ENCODE results near the gene MLEC.
"Not testable (repeated sequence)": the region's sequence is repeated elsewhere in the genome, so short reads cannot be mapped to it uniquely, and the experiment has no call there.

The MLEC gene

DNA sequence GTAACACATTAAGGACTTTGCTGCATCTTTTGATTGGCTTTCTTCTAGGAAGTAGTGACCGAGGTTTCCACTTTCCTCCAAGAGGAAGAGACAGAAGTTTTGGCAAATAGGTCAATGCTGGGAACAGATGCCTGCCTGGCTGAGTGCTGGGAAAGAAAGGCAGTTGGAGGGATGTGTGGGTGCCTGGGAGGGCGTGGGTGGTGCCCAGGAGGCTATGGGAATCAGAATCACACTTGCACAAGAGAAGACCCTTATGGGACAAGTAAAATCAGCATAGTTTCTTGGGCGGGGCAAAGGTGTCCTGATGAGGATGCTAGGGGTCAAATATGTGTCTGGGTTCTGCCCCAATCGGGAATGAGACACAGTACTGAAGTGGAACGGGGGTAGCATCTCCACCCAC lies 37.8 kb downstream of the MLEC start:
- no peak for DNase-seq

DNA sequence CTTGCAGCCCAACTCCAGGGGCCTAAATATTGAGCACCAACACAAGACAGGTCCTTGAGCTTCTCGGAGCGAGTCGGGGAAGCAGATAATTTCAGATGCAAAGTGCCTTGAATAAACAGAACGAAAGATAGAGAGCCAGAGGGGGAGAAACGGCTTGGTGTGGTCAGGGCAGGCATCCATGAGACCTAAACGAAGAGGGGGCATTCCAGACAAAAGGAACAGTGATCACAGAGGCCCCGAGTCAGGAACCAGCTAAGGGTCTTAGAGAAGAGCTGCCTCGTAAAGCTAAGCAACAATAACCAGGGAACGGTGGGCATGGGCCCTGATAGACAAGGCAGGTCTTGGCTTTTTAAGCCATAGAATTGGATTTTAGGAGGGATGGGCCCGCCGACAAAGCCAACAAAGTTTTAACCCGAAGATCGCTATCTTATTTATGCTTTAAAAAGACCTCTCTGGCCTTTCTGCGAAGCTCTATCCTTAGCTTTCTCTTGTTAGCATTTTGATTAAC lies 38.3 kb downstream of the MLEC start:
- no peak for DNase-seq

DNA sequence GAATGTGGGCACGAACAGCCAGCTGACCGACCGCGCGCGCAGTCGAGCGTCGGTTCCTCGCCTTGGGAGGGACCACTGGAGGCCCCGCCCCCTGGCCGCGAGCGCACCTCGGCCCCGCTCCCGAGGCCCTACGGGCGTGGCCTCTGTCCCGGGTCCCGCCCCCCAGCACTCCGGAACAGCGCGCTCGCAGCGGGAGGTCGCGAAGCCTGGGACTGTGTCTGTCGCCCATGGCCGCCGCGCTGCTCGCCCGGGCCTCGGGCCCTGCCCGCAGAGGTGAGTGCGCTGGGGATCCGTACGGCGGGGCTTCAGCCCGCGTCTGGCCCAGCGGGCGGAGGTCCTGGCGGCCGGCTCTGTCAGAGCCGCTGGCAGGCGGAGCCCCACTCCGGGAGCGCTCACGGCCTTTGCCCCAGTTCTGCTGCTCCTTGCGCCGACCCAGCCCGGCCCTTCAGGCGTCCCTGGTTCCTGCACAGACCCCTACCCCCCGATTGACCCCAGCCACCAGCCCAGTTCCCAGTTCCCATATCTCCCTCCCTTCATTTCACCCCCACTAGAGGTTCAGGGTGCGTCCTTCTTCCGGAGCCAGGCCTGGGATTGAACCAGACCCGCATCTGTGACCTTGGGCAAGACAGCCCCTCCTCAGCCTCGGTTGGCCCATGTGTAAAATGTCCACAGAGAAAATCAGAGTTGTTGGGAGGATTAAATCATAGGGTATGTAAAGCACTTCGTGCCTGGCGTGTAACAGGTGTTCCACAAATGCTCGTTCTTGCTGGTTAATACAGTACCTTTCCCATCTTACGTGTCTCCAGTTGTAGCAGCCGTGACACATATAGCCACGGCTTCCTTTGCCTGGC lies 38.9 kb downstream of the MLEC start, which contains the start of gene ACADS:
TSS of gene ACADS (plus strand) at position 168 of the 851 bp plus-strand sequence. CDS start at position 228, 60 bp downstream.
- peak; percentile 96 for DNase-seq

DNA sequence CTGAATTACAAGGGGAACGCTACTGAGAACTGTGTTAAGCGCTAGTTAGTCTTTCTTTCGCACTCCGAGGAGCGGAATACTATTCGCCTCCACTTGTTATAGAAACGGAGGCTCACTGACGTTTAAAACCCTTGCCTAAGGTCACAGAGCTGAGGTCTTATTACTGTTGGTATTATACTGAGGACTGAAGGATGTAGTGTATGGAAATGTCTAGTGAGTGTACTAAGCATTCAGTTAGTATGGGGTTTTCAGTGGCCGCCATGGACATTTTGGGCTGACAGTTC lies 39.5 kb downstream of the MLEC start:
- no peak for DNase-seq

DNA sequence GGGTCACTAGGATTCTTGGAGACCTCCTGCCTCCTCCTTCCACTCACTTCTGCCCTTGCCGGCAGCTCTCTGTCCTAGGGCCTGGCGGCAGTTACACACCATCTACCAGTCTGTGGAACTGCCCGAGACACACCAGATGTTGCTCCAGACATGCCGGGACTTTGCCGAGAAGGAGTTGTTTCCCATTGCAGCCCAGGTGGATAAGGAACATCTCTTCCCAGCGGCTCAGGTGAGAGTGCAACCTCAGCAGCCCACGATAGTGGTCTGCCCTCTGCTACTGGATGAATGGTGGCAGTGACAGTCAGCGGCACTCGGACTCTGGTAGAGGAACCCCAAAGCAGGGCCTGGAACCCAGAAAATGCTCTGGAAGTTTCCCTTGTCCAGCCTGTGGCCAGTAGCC lies 40.0 kb downstream of the MLEC start:
- no peak for DNase-seq

DNA sequence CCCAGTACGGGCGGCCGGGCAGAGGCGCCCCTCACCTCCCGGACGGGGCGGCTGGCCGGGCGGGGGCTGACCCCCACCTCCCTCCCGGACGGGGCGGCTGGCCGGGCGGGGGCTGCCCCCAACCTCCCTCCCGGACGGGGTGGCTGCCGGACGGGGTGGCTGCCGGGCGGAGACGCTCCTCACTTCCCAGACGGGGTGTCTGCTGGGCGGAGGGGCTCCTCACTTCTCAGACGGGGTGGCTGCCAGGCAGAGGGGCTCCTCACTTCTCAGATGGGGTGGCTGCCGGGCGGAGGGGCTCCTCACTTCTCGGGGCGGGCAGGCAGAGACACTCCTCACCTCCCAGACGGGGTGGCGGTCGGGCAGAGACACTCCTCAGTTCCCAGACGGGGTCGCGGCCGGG lies 45.2 kb downstream of the MLEC start:
- DNase-seq = not testable (repeated sequence)

DNA sequence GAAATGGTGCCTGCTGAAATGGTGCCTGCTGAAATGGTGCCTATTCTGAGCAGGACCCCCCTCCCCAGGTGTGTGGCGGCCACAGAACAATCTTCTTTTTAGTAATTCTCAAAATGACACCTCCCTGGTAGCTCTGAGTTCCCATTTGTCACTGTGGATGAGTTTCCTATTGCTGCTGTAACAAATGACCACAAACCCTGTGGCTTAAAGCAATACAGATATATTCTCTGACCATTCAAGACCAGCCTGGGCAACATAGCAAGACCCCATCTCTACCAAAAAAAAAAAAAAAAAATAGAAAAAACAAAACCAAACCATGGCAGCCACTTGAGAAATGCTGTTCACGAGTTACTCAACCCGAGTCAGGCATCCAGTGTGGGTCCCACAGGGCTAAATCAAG lies 46.6 kb downstream of the MLEC start:
- no peak for DNase-seq

DNA sequence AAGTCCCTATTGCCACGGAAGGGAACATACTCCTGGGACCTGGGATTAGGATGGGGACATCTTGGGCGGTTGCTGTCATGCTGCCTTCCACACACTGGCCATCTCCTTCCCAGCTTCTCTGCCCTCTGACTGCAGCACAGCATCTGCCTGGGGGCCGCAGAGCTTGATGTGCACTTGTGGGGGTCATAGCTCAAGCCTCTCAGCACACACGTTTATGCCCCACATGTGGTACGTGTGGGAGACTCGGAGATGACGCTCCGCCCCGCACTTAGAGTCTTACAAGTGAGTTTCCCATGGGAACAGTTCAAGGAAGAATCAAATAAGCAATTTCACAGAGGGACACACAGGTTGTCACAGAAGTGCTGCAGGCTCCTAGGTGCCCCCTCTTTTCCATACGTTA lies 47.3 kb downstream of the MLEC start:
- no peak for DNase-seq

DNA sequence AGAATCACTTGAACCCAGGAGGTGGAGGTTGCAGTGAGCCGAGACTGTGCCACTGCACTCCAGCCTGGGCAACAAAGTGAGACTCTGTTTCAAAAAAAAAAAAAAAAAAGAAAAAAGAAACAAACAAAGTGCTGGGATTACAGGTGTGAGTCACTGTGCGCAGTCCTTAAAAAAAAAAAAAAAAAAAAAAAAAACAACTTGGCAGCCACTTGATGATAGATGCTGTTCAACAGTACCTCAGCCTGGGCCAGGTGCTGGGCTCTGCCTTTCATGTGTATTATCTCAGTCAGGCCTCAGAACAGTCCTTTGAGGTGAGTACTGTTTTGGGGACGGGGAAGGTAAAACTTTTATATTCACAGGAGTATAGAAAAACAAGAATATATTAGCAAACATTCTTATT lies 48.2 kb downstream of the MLEC start:
- DNase-seq = no peak

DNA sequence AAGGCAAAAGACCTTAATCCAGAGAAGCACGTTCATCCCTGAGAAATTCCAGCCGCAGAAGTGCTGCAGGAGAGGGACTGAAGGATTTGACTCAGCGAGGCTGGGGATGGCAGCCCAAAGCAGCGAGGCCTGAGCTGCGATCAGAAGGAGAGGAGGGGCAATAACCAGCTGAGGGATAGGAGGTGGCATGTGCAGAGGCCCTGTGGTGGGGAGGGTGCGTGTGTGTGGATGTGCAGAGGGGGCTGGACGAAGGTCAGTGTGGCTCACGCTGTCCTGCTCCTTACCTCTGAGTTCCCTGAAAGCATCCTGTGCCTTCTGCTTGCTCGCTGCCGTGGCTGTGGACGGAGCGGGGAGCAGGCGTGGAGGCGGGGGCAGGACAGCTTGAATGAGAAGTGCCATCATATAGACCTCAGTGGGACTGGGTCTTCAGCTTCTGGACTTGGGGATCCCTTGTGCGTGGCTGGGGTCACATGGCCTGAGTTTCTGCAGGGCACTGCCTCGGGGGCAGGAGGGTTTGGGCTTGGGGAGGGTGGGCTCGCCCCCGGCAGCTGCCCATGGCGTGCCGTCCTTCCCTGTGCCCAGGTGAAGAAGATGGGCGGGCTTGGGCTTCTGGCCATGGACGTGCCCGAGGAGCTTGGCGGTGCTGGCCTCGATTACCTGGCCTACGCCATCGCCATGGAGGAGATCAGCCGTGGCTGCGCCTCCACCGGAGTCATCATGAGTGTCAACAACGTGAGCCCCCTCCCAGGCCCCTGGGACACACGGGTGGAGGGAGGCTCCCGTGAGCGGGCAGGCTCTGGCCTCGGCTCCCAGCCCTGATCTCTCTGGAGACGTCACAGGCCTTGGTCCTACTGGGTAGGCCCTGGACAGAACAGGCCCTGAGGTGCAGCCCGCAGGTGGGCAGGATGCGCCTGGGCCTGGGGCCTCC lies 49.7 kb downstream of the MLEC start:
- no peak for DNase-seq

DNA sequence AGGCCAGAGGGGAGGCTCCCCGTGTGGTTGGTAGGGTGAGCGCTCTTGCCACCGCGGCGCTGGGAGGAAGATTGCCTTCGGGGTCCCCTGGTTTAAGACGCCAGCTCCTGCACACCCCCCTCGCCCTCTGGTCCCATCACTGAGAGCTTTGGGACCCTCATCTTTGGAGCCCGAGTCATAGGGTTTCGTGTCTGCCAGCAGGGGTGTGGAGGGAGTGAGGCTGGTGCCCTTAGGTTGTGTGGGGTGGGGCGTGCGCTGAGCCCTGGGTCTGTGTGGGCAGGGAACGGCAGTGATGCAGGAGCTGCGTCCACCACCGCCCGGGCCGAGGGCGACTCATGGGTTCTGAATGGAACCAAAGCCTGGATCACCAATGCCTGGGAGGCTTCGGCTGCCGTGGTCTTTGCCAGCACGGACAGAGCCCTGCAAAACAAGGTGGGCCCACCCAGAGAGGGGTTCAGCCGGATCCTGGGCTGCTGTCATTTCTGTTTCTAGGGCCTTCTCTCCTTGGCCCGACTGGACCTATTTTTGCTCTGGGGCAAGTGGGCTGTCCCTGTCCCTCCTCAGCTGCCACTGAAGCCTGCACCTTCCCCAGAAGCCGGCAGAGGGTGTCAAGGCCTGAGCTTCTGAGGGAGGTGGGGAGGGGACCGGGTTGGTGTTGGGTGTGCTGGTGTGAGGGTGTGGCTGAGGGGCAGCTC lies 50.8 kb downstream of the MLEC start:
- no peak for DNase-seq

DNA sequence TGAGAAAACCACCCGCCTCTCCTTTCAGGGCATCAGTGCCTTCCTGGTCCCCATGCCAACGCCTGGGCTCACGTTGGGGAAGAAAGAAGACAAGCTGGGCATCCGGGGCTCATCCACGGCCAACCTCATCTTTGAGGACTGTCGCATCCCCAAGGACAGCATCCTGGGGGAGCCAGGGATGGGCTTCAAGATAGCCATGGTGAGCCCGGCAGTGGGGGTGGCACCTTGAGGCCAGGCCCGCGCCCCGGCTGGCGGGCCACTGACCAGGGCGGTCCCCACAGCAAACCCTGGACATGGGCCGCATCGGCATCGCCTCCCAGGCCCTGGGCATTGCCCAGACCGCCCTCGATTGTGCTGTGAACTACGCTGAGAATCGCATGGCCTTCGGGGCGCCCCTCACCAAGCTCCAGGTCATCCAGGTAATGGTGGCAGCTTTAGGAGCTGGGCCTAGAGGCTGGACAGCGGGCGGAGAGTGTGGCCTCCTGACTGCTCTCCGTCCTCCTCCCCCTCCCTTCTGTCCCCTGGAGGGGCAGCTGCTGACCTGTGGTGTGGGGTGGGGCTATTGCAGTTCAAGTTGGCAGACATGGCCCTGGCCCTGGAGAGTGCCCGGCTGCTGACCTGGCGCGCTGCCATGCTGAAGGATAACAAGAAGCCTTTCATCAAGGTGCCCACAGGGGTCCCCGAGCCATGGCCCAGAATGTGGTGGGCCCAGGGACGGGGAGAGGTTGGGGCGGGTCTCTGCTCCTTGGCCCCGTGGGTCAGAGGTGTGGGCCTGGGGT lies 51.5 kb downstream of the MLEC start:
- no peak for DNase-seq

DNA sequence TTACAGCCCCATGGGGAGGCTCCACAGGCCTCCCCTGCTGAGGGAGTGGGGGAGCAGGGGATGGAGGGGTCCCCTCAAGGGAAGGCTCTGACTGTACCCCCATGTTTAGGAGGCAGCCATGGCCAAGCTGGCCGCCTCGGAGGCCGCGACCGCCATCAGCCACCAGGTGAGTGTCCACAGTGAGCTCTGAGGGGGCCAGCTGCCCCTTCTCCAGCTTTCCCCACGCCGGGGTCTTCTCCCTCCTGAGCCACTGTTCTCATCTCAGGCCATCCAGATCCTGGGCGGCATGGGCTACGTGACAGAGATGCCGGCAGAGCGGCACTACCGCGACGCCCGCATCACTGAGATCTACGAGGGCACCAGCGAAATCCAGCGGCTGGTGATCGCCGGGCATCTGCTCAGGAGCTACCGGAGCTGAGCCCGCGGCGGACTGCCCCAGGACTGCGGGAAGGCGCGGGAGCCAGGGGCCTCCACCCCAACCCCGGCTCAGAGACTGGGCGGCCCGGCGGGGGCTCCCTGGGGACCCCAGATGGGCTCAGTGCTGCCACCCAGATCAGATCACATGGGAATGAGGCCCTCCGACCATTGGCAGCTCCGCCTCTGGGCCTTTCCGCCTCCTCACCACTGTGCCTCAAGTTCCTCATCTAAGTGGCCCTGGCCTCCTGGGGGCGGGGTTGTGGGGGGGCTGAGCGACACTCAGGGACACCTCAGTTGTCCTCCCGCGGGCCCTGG lies 52.2 kb downstream of the MLEC start:
- no peak for DNase-seq

DNA sequence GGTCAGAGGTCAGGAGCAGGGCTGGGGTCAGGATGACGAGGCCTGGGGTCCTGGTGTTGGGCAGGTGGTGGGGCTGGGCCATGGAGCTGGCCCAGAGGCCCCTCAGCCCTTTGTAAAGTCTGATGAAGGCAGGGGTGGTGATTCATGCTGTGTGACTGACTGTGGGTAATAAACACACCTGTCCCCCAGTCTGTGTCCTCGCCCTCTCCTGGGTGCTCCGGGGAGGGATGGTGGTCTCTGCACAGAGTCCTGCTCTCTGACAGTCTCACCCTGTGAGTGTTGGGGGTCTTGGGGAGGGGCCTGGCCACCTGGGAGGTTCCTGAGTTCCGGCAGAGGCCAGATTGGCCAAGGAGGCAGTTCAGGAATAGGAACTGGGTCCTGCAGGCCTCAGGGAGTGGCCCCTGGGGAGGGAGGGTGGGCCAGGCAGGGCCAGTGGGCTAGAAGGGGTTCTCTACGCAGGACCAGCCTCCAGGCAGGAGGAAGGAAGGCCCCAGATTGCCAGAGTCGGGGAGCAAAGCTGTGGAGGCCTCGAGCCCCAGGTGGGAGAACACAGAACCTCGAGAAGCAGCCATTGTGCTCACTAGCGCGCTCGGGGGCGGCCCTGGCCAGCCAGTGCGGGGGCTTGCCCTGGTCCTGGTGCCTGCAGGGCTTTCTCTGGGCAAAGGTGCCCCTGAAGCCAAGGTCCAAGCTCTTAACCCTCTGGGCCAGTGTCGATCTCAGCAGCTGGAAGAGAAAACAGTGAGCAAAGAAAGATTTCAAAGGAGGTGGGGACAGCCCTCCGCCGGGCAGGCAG lies 53.1 kb downstream of the MLEC start:
- no peak for DNase-seq

DNA sequence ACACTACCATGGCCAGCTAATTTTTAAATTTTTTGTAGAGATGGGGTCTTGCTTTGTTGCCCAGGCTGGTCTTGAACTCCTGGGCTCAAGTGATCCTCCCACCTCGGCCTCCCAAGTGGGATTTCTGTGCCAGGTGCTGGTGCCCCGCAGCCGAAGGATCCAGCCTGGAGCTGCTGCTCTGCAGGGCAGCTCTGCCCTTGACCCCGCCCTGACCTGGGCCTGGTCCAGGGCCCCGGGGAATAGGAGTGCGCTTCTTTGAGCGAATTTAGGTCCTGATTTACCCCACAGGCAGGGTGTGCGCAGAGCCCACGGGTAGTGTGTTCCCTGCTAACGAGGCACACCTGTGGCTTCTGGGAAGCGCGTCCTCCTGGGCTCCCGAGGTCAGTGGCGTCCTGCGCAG lies 53.9 kb downstream of the MLEC start:
- no peak for DNase-seq

DNA sequence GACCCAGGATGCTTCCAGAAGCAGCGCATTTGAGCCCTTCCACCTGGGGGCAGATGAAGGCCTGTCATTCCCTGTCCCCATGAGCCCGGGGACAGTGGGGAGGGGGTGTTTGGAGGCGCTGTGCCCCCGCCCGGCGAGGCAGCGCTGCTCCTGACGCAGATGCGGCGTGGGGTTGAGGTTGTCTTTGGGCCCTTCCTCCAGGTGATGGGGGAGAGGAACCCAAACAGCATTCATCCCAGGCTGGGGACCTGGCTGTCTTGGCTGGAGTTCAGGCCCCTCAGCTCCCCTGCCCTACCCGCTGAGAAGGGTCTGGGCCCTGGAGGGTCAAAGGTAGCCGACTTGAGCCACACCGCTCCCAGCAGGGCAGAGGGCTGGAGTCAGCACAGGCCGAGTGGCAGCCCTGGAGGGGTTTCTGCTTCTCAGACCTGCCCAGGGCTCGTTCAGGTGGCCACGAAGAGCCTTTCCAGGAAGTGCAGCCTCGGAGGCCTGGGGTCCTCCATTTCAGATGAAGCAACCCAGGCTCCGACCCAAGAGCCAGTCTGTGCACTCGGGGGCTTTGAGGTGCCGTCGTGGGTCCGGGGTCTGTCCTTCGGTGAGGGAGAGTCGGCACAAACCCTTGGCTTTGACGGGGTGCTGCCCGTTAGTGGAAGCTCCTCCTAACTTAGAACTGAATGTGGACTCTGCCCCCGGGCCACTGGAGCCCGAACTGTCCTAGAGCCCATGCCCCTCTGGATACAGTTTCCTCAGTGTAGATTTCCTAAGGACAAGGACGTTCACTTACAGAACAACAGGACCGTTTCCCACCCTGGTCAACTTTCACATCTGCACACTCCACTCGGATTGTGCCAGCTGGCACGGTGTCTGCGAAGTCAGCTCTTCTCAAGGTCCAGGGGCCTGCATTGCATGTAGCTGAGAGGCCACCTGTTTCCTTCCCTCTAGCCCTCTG lies 54.8 kb downstream of the MLEC start:
- no peak for DNase-seq

DNA sequence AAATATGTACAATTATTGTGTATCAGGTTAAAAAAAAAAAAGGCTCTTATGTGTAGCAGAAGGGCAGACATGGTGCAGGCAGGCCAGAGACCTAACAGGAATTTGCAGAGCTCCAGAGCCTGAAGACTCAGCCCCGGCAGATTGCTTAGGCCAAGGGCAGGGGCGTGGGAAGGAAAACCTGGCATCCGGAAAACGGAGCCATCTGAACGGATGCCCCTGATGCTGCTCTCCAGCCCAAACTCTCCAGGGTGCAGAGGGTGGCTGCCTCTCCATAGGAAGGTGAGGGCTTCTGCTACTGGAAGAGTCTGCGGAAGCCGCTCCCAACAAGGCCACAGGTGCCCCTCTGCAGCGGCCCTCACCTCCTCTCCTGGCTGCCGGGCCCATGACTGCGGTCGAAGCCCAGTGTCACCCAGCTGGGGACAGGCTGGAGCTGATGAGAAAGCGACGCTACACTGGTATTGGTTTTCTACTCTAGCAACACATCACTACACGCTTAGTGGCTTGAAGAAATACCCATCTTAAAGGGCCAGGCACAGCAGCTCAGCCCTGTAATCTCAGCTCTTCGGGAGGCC lies 58.1 kb downstream of the MLEC start:
- DNase-seq = no peak

DNA sequence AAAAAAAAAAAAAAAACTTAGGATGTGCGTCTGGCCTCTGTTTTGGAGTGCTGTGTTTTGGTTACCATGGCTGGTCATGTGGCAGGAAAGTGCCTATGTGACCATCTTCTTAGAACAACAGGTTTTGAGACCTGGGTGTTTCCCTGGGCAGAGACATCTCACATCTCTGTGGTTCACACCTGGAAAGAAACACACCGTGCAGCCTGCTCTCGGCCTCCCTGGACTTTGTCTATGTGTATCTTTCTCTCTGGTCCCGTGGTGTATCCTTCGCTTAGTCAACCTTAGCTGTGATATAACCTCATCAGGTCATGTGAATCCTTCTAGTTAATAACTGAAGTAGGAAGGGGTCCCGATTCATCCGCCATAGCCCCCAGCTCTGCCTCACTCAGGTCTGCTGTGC lies 61.3 kb downstream of the MLEC start:
- DNase-seq = no peak

DNA sequence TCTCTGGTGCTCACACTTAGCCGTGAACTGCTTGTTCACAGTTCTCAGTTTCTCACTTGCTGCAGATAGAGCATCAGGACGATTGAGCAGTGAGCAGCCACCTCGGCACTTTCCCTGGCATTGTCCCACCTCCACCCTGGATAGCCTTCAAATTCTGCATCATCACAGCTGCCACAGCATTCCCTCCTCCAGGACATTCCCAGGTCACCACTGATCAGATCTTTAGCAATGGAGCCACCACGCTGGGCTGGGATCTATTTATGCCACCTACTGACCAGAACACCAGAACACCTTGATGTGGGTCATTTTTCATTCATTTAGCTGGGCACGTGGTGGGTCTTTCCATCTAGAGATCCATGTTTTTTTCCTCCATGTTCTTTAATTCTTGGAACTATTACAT lies 62.3 kb downstream of the MLEC start:
- DNase-seq = no peak
